Endothelial cell of umbilical vein (primary cell): ENCODE data around the gene TBX15.
A peak's percentile ranks its signal among the peaks of the same experiment; 100 is the strongest.

Source experiments
- EZH2 ChIP-seq: IDR thresholded peaks from 2 replicates; pipeline ENCODE4 v1.6.1; 2012; ENCODE audit warnings: borderline replicate concordance, low read depth, mild to moderate bottlenecking, moderate library complexity, low read length, inconsistent platforms; ENCODE audit not compliant: severe bottlenecking
- FOS ChIP-seq: IDR thresholded peaks from 2 replicates; pipeline ENCODE4 v1.6.1; 2011; ENCODE audit warnings: mild to moderate bottlenecking, low read length, moderate library complexity, borderline replicate concordance; ENCODE audit not compliant: insufficient read depth
- GATA2 ChIP-seq: IDR thresholded peaks from 2 replicates; pipeline ENCODE4 v1.7.0; 2011; ENCODE audit warnings: low read depth, mild to moderate bottlenecking, moderate library complexity, mixed read lengths, low read length; ENCODE audit not compliant: insufficient read length, insufficient read depth
- JUN ChIP-seq: IDR thresholded peaks from 2 replicates; pipeline ENCODE4 v1.6.1; 2011; ENCODE audit warnings: borderline replicate concordance, low read depth; ENCODE audit not compliant: insufficient read length, insufficient read depth
- MAX ChIP-seq: IDR thresholded peaks from 2 replicates; pipeline ENCODE4 v1.6.1; 2011; ENCODE audit not compliant: insufficient read depth, insufficient read length
- MYC ChIP-seq: IDR thresholded peaks from one replicate; pipeline ENCODE4 v1.6.1; 2011; ENCODE audit warnings: mild to moderate bottlenecking, low read depth, low read length
- POLR2A ChIP-seq: IDR thresholded peaks from 2 replicates; pipeline ENCODE4 v1.6.1; 2012; ENCODE audit warnings: low read depth, mild to moderate bottlenecking, control low read depth, low read length
- POLR2AphosphoS5 ChIP-seq: IDR thresholded peaks from 2 replicates; pipeline ENCODE4 v1.6.1; 2012; ENCODE audit warnings: low read depth, mild to moderate bottlenecking, control low read depth, low read length, moderate library complexity; ENCODE audit not compliant: insufficient read depth
- TF ChIP-seq, protein P1 (sequence below), 2 donors: IDR thresholded peaks; 1 replicate in 1 of 2; 2 replicates in 1 of 2; pipeline ENCODE4 v1.5.1; 2011; ENCODE audit warnings: low read length in 2 of 2, mild to moderate bottlenecking in 2 of 2, moderate library complexity in 2 of 2, control low read depth in 1 of 2, inconsistent platforms in 1 of 2, low read depth in 1 of 2; ENCODE audit not compliant: insufficient read depth in 1 of 2; ENCODE audit errors: extremely low read depth in 1 of 2

GRCh38 chr1:119006406-119007279 is 18.5 kb upstream of the TBX15 start:
- TF ChIP-seq, protein P1, sequence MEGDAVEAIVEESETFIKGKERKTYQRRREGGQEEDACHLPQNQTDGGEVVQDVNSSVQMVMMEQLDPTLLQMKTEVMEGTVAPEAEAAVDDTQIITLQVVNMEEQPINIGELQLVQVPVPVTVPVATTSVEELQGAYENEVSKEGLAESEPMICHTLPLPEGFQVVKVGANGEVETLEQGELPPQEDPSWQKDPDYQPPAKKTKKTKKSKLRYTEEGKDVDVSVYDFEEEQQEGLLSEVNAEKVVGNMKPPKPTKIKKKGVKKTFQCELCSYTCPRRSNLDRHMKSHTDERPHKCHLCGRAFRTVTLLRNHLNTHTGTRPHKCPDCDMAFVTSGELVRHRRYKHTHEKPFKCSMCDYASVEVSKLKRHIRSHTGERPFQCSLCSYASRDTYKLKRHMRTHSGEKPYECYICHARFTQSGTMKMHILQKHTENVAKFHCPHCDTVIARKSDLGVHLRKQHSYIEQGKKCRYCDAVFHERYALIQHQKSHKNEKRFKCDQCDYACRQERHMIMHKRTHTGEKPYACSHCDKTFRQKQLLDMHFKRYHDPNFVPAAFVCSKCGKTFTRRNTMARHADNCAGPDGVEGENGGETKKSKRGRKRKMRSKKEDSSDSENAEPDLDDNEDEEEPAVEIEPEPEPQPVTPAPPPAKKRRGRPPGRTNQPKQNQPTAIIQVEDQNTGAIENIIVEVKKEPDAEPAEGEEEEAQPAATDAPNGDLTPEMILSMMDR (IDR thresholded peaks at IDR 0.05; ENCODE audit: extremely low read depth in 1 of 2, insufficient read depth in 1 of 2, low read depth in 1 of 2, low read length in 2 of 2): no peak
- no peak for TF ChIP-seq POLR2AphosphoS5
- TF ChIP-seq MAX: no peak
- no peak for TF ChIP-seq POLR2A
- TF ChIP-seq JUN: no peak
- TF ChIP-seq MYC: no peak
- TF ChIP-seq EZH2: peak; percentile 71
- TF ChIP-seq GATA2: no peak
- no peak for TF ChIP-seq FOS
